GM12892 (cell line): ENCODE data around the gene PIEZO1.

Experiments used
- POLR2A ChIP-seq: IDR thresholded peaks from 2 replicates; pipeline ENCODE4 v1.6.1; 2011; ENCODE audit warnings: low read depth, low read length, control low read depth
- POLR2AphosphoS5 ChIP-seq: IDR thresholded peaks from 2 replicates; pipeline ENCODE4 v1.6.1; 2011; ENCODE audit warnings: low read depth, low read length, control low read depth
- TAF1 ChIP-seq: IDR thresholded peaks from 2 replicates; pipeline ENCODE4 v1.6.1; 2011; ENCODE audit warnings: low read depth, mild to moderate bottlenecking, control low read depth, low read length, borderline replicate concordance

- TF ChIP-seq TAF1 = no peak
- no peak for TF ChIP-seq POLR2A
- TF ChIP-seq POLR2AphosphoS5 = no peak
Measured at GRCh38 chr16:88754109-88754911, 30.7 kb downstream of the PIEZO1 start.
